Fibroblast of skin of left biceps (primary cell): ENCODE measurements around the gene NBPF1.
"Not testable (repeated sequence)": the region's sequence is repeated elsewhere in the genome, so short reads cannot be mapped to it uniquely, and the experiment has no call there.

ENCODE experiments used
- DNase-seq, 2 experiments: peaks; one replicate each; pipeline ENCODE4 v3.0.0-alpha.2; 2013; ENCODE audit warnings: low read depth in 2 of 2

Gene NBPF1

GRCh38 chr1:16512624-16513411 lies 100.5 kb downstream of the NBPF1 start:
- not testable (repeated sequence) for DNase-seq
